Measurements from ENCODE around the gene LIPA.
A peak's percentile ranks its signal among the peaks of the same experiment; 100 is the strongest.
"Not testable (repeated sequence)": the region's sequence is repeated elsewhere in the genome, so short reads cannot be mapped to it uniquely, and the experiment has no call there.

Gene LIPA

GRCh38 chr10:89251409-89252224, at the start of gene LIPA:
Gene LIPA (minus strand): TSS chr10:89251775. CDS start chr10:89247648, 4,127 bp downstream.
- DNase-seq, result peak; percentile 88 to 95
- TF ChIP-seq POLR2A (IDR thresholded peaks at IDR 0.05; ENCODE audit: low read length) (peak; percentile 18), GATA1 (IDR thresholded peaks at IDR 0.05; ENCODE audit: low read depth, low read length) (no peak)

GRCh38 chr10:89301232-89301631, 49.7 kb upstream of the LIPA start:
- TF ChIP-seq POLR2A (IDR thresholded peaks at IDR 0.05; ENCODE audit: low read length) (no peak), GATA1 (IDR thresholded peaks at IDR 0.05; ENCODE audit: low read depth, low read length) (no peak)
- DNase-seq, result peak; percentile 48 to 70

- no peak for TF ChIP-seq POLR2A (IDR thresholded peaks at IDR 0.05; ENCODE audit: low read length)
- no peak for TF ChIP-seq GATA1 (IDR thresholded peaks at IDR 0.05; ENCODE audit: low read depth, low read length)
- no peak for DNase-seq
These were observed 47.5 kb upstream of the LIPA start for GRCh38 chr10:89299031-89299430.

- TF ChIP-seq GATA1 (IDR thresholded peaks at IDR 0.05; ENCODE audit: low read depth, low read length) (no peak), POLR2A (IDR thresholded peaks at IDR 0.05; ENCODE audit: low read length) (no peak)
These were observed 46.2 kb upstream of the LIPA start for GRCh38 chr10:89297791-89298190.

GRCh38 chr10:89297356-89297755, 45.8 kb upstream of the LIPA start:
- TF ChIP-seq POLR2A (IDR thresholded peaks at IDR 0.05; ENCODE audit: low read length) (no peak), GATA1 (IDR thresholded peaks at IDR 0.05; ENCODE audit: low read depth, low read length) (no peak)
- no peak for DNase-seq

More at GRCh38 chr10:89297791-89298190, 46.2 kb upstream of the LIPA start:
- DNase-seq, result no peak

GRCh38 chr10:89296220-89296648, 44.7 kb upstream of the LIPA start:
- DNase-seq, result no peak
- TF ChIP-seq GATA1 (IDR thresholded peaks at IDR 0.05; ENCODE audit: low read depth, low read length) (no peak), POLR2A (IDR thresholded peaks at IDR 0.05; ENCODE audit: low read length) (no peak)

GRCh38 chr10:89295597-89295996, 44.0 kb upstream of the LIPA start:
- DNase-seq, result no peak
- TF ChIP-seq GATA1 (IDR thresholded peaks at IDR 0.05; ENCODE audit: low read depth, low read length), result no peak

GRCh38 chr10:89294721-89295239, 43.2 kb upstream of the LIPA start:
- TF ChIP-seq POLR2A (IDR thresholded peaks at IDR 0.05; ENCODE audit: low read length), result no peak
- TF ChIP-seq GATA1 (IDR thresholded peaks at IDR 0.05; ENCODE audit: low read depth, low read length), result no peak
- DNase-seq, result no peak

GRCh38 chr10:89285303-89285702, 33.7 kb upstream of the LIPA start:
- DNase-seq, result not testable (repeated sequence)

GRCh38 chr10:89284711-89285110, 33.1 kb upstream of the LIPA start:
- DNase-seq, result not testable (repeated sequence)

- DNase-seq, result no peak
- TF ChIP-seq POLR2A (IDR thresholded peaks at IDR 0.05; ENCODE audit: low read length) (no peak), GATA1 (IDR thresholded peaks at IDR 0.05; ENCODE audit: low read depth, low read length) (no peak)
These were observed 32.4 kb upstream of the LIPA start for GRCh38 chr10:89283936-89284475.

- no peak for TF ChIP-seq POLR2A (IDR thresholded peaks at IDR 0.05; ENCODE audit: low read length)
- no peak for TF ChIP-seq GATA1 (IDR thresholded peaks at IDR 0.05; ENCODE audit: low read depth, low read length)
- DNase-seq, result no peak
These were observed 31.7 kb upstream of the LIPA start for GRCh38 chr10:89283025-89283935.

GRCh38 chr10:89281606-89282395, 30.2 kb upstream of the LIPA start:
- DNase-seq, result no peak
- TF ChIP-seq POLR2A (IDR thresholded peaks at IDR 0.05; ENCODE audit: low read length) (no peak), GATA1 (IDR thresholded peaks at IDR 0.05; ENCODE audit: low read depth, low read length) (no peak)
